Measurements from ENCODE around the gene ETFA.

ETFA gene

GRCh38 chr15:76338486-76339304 is 27.4 kb upstream of the ETFA start:
- H3K4me2 ChIP-seq: no peak overlapping the region
- no peak overlapping the region for H2AFZ ChIP-seq (ENCODE audit: low read depth)
- H3K4me3 ChIP-seq (IDR thresholded peaks at IDR 0.05; ENCODE audit: insufficient read depth, low read depth, low read length): no peak overlapping the region
- H3K27ac ChIP-seq: no peak overlapping the region
- no peak for TF ChIP-seq CTCF (conservative IDR thresholded peaks at IDR 0.05; ENCODE audit: low read depth, low read length)
- no peak overlapping the region for H3K9ac ChIP-seq
- no peaks in the 10 kb centered on the region for H4K20me1 ChIP-seq (ENCODE audit: insufficient read depth)
- H3K79me2 ChIP-seq (ENCODE audit: insufficient read depth, low read depth): no peaks in the 10 kb centered on the region
- no peaks in the 10 kb centered on the region for H3K27me3 ChIP-seq (ENCODE audit: insufficient read depth, low read depth)
- H3K36me3 ChIP-seq (ENCODE audit: insufficient read depth): no peaks in the 10 kb centered on the region
- H3K4me1 ChIP-seq (ENCODE audit: low read depth, poor library complexity, severe bottlenecking): peaks cover 4% of the 10 kb centered on the region

- H3K27me3 ChIP-seq (ENCODE audit: insufficient read depth, low read depth): no peaks in the 10 kb centered on the region
- H2AFZ ChIP-seq (ENCODE audit: low read depth): peak overlapping the region; percentile 93
Observed at GRCh38 chr15:76337696-76338485, 26.6 kb upstream of the ETFA start.

GRCh38 chr15:76337059-76337695 is 25.9 kb upstream of the ETFA start:
- H3K4me3 ChIP-seq (IDR thresholded peaks at IDR 0.05; ENCODE audit: insufficient read depth, low read depth, low read length): no peak overlapping the region
- peak overlapping the region; percentile 45 for H3K27ac ChIP-seq
- H3K4me1 ChIP-seq (ENCODE audit: low read depth, poor library complexity, severe bottlenecking): peaks cover 4% of the 10 kb centered on the region
- H4K20me1 ChIP-seq (ENCODE audit: insufficient read depth): no peaks in the 10 kb centered on the region
- H3K79me2 ChIP-seq (ENCODE audit: insufficient read depth, low read depth): no peaks in the 10 kb centered on the region
- H3K36me3 ChIP-seq (ENCODE audit: insufficient read depth): no peaks in the 10 kb centered on the region
- no peak for TF ChIP-seq CTCF (conservative IDR thresholded peaks at IDR 0.05; ENCODE audit: low read depth, low read length)
- peak overlapping the region; percentile 61; the same call in 1 of the 2 replicates for H3K9ac ChIP-seq
- H3K27me3 ChIP-seq (ENCODE audit: insufficient read depth, low read depth): no peaks in the 10 kb centered on the region
- peak overlapping the region; percentile 74 for H3K4me2 ChIP-seq
- H2AFZ ChIP-seq (ENCODE audit: low read depth): peak overlapping the region; percentile 93

More at GRCh38 chr15:76337696-76338485, 26.6 kb upstream of the ETFA start:
- Histone ChIP-seq H3K4me3 (IDR thresholded peaks at IDR 0.05; ENCODE audit: insufficient read depth, low read depth, low read length) (no peak overlapping the region), H3K27ac (peak overlapping the region; percentile 45), H3K4me1 (ENCODE audit: low read depth, poor library complexity, severe bottlenecking) (peaks cover 4% of the 10 kb centered on the region), H3K36me3 (ENCODE audit: insufficient read depth) (no peaks in the 10 kb centered on the region), H3K79me2 (ENCODE audit: insufficient read depth, low read depth) (no peaks in the 10 kb centered on the region), H3K4me2 (peak overlapping the region; percentile 74), H3K9ac (peak overlapping the region; percentile 61; the same call in 1 of the 2 replicates), H4K20me1 (ENCODE audit: insufficient read depth) (no peaks in the 10 kb centered on the region)
- no peak for TF ChIP-seq CTCF (conservative IDR thresholded peaks at IDR 0.05; ENCODE audit: low read depth, low read length)

GRCh38 chr15:76336254-76337058 is 25.2 kb upstream of the ETFA start, which contains the start of gene ISL2:
Gene ISL2, plus strand, starts transcription at chr15:76336773. Its CDS starts 111 bp downstream, at chr15:76336884.
- Histone ChIP-seq H3K36me3 (ENCODE audit: insufficient read depth) (no peaks in the 10 kb centered on the region), H3K4me3 (IDR thresholded peaks at IDR 0.05; ENCODE audit: insufficient read depth, low read depth, low read length) (no peak within 1 kb of the TSS), H2AFZ (ENCODE audit: low read depth) (peak within 1 kb of the TSS; percentile 93), H3K27ac (peak within 1 kb of the TSS; percentile 81), H3K4me1 (ENCODE audit: low read depth, poor library complexity, severe bottlenecking) (peaks cover 4% of the 10 kb centered on the region), H3K27me3 (ENCODE audit: insufficient read depth, low read depth) (no peaks in the 10 kb centered on the region), H3K4me2 (peak within 1 kb of the TSS; percentile 84), H3K79me2 (ENCODE audit: insufficient read depth, low read depth) (no peaks in the 10 kb centered on the region), H3K9ac (peak within 1 kb of the TSS; percentile 90), H4K20me1 (ENCODE audit: insufficient read depth) (no peaks in the 10 kb centered on the region)
- no peak for TF ChIP-seq CTCF (conservative IDR thresholded peaks at IDR 0.05; ENCODE audit: low read depth, low read length)

Measured in KMS-11 (cell line).